Measurements from ENCODE around the gene BCORL1. TPM values are rescaled to one million over a fixed set of nuclear protein-coding genes. Genes with fewer than 3 reads are reported as not detected.

Gene BCORL1
- total RNA-seq, 1 experiment from 2014 or later = 0.13 TPM

- peak overlapping the region; percentile 49 for H3K4me3 ChIP-seq
- DNase-seq = peak; percentile 21
- no peaks in the 10 kb centered on the region for H3K9me3 ChIP-seq
- H3K36me3 ChIP-seq = no peaks in the 10 kb centered on the region
- H3K27me3 ChIP-seq = no peaks in the 10 kb centered on the region
These were observed 1.9 kb downstream of the BCORL1 start for GRCh38 chrX:129984111-129984958.

GRCh38 chrX:129987871-129988270 lies 5.4 kb downstream of the BCORL1 start:
- Histone ChIP-seq H3K4me3 (no peak overlapping the region), H3K27me3 (no peaks in the 10 kb centered on the region), H3K9me3 (no peaks in the 10 kb centered on the region), H3K36me3 (no peaks in the 10 kb centered on the region)
- DNase-seq = no peak

GRCh38 chrX:129992181-129992580 lies 9.7 kb downstream of the BCORL1 start:
- H3K9me3 ChIP-seq = no peaks in the 10 kb centered on the region
- no peaks in the 10 kb centered on the region for H3K36me3 ChIP-seq
- H3K4me3 ChIP-seq = no peak overlapping the region
- H3K27me3 ChIP-seq = no peaks in the 10 kb centered on the region
- no peak for DNase-seq

GRCh38 chrX:129996120-129996519 lies 13.7 kb downstream of the BCORL1 start:
- DNase-seq = peak; percentile 40
- no peak overlapping the region for H3K4me3 ChIP-seq
- H3K36me3 ChIP-seq = no peaks in the 10 kb centered on the region
- H3K27me3 ChIP-seq = no peaks in the 10 kb centered on the region
- no peaks in the 10 kb centered on the region for H3K9me3 ChIP-seq

- no peaks in the 10 kb centered on the region for H3K9me3 ChIP-seq
- no peak overlapping the region for H3K4me3 ChIP-seq
- no peaks in the 10 kb centered on the region for H3K27me3 ChIP-seq
- no peak for DNase-seq
- no peaks in the 10 kb centered on the region for H3K36me3 ChIP-seq
These were observed 14.7 kb downstream of the BCORL1 start for GRCh38 chrX:129997086-129997485.

GRCh38 chrX:129998021-129998420 lies 15.6 kb downstream of the BCORL1 start:
- Histone ChIP-seq H3K27me3 (no peaks in the 10 kb centered on the region), H3K4me3 (no peak overlapping the region), H3K36me3 (no peaks in the 10 kb centered on the region)

GRCh38 chrX:130001893-130002292 lies 19.5 kb downstream of the BCORL1 start:
- Histone ChIP-seq H3K4me3 (no peak overlapping the region), H3K36me3 (no peaks in the 10 kb centered on the region), H3K27me3 (no peaks in the 10 kb centered on the region), H3K9me3 (no peaks in the 10 kb centered on the region)
- no peak for DNase-seq

More at GRCh38 chrX:129998021-129998420, 15.6 kb downstream of the BCORL1 start:
- DNase-seq = no peak
- H3K9me3 ChIP-seq = no peaks in the 10 kb centered on the region

- Histone ChIP-seq H3K4me3 (no peak overlapping the region), H3K27me3 (no peaks in the 10 kb centered on the region), H3K9me3 (no peaks in the 10 kb centered on the region), H3K36me3 (no peaks in the 10 kb centered on the region; the same call in 1 of the 2 replicates)
- no peak for DNase-seq
These were observed 20.1 kb downstream of the BCORL1 start for GRCh38 chrX:130002541-130002940.

GRCh38 chrX:130005089-130005807 lies 22.8 kb downstream of the BCORL1 start:
- DNase-seq = no peak
- H3K36me3 ChIP-seq = no peaks in the 10 kb centered on the region; the same call in 1 of the 2 replicates

GRCh38 chrX:130009658-130010223 lies 27.3 kb downstream of the BCORL1 start:
- DNase-seq = no peak

More at GRCh38 chrX:130005089-130005807, 22.8 kb downstream of the BCORL1 start:
- Histone ChIP-seq H3K9me3 (no peaks in the 10 kb centered on the region), H3K27me3 (no peaks in the 10 kb centered on the region), H3K4me3 (no peak overlapping the region)

GRCh38 chrX:130012683-130013082 lies 30.2 kb downstream of the BCORL1 start:
- H3K27me3 ChIP-seq = no peaks in the 10 kb centered on the region
- H3K36me3 ChIP-seq = no peaks in the 10 kb centered on the region
- H3K9me3 ChIP-seq = no peaks in the 10 kb centered on the region
- DNase-seq = no peak
- H3K4me3 ChIP-seq = no peak overlapping the region

More at GRCh38 chrX:130009658-130010223, 27.3 kb downstream of the BCORL1 start:
- Histone ChIP-seq H3K9me3 (no peaks in the 10 kb centered on the region), H3K36me3 (no peaks in the 10 kb centered on the region; the same call in 1 of the 2 replicates), H3K27me3 (no peaks in the 10 kb centered on the region), H3K4me3 (no peak overlapping the region)

- Histone ChIP-seq H3K27me3 (no peaks in the 10 kb centered on the region), H3K36me3 (no peaks in the 10 kb centered on the region)
These were observed 31.2 kb downstream of the BCORL1 start for GRCh38 chrX:130013661-130014060.

GRCh38 chrX:130014356-130014755 lies 31.9 kb downstream of the BCORL1 start:
- no peaks in the 10 kb centered on the region for H3K27me3 ChIP-seq
- DNase-seq = no peak
- no peaks in the 10 kb centered on the region for H3K9me3 ChIP-seq
- H3K4me3 ChIP-seq = no peak overlapping the region
- H3K36me3 ChIP-seq = no peaks in the 10 kb centered on the region

More at GRCh38 chrX:130013661-130014060, 31.2 kb downstream of the BCORL1 start:
- Histone ChIP-seq H3K9me3 (no peaks in the 10 kb centered on the region), H3K4me3 (no peak overlapping the region)
- no peak for DNase-seq

GRCh38 chrX:130014770-130015169 lies 32.3 kb downstream of the BCORL1 start:
- no peaks in the 10 kb centered on the region for H3K36me3 ChIP-seq
- no peaks in the 10 kb centered on the region for H3K9me3 ChIP-seq
- no peak overlapping the region for H3K4me3 ChIP-seq
- DNase-seq = no peak
- H3K27me3 ChIP-seq = no peaks in the 10 kb centered on the region

GRCh38 chrX:130015181-130015580 lies 32.7 kb downstream of the BCORL1 start:
- no peaks in the 10 kb centered on the region for H3K9me3 ChIP-seq
- no peaks in the 10 kb centered on the region for H3K36me3 ChIP-seq
- no peak overlapping the region for H3K4me3 ChIP-seq
- DNase-seq = no peak
- no peaks in the 10 kb centered on the region for H3K27me3 ChIP-seq

- Histone ChIP-seq H3K36me3 (no peaks in the 10 kb centered on the region), H3K9me3 (no peaks in the 10 kb centered on the region), H3K27me3 (no peaks in the 10 kb centered on the region), H3K4me3 (no peak overlapping the region)
- no peak for DNase-seq
These were observed 35.7 kb downstream of the BCORL1 start for GRCh38 chrX:130018143-130018542.

GRCh38 chrX:130020661-130021324 lies 38.4 kb downstream of the BCORL1 start:
- no peak overlapping the region for H3K4me3 ChIP-seq
- no peak for DNase-seq
- H3K9me3 ChIP-seq = no peaks in the 10 kb centered on the region

More at GRCh38 chrX:130020661-130021324, 38.4 kb downstream of the BCORL1 start:
- no peaks in the 10 kb centered on the region for H3K36me3 ChIP-seq
- H3K27me3 ChIP-seq = no peaks in the 10 kb centered on the region

All from MG63 (cell line).